GM18907 (cell line): ENCODE results near the gene RORC.
"Not testable (repeated sequence)": the region's sequence is repeated elsewhere in the genome, so short reads cannot be mapped to it uniquely, and the experiment has no call there.

Source experiments
- ATAC-seq: cut with Tn5 transposase; IDR thresholded peaks from one replicate; pipeline ENCODE4 v1.9.1; 2021; ENCODE audit warnings: mild to moderate bottlenecking, moderate library complexity; ENCODE audit not compliant: unreplicated experiment

The RORC gene

GRCh38 chr1:151809290-151809984, 22.2 kb downstream of the RORC start:
- ATAC-seq, result no peak

GRCh38 chr1:151807766-151808165, 23.8 kb downstream of the RORC start:
- no peak for ATAC-seq

GRCh38 chr1:151807131-151807530, 24.5 kb downstream of the RORC start:
- no peak for ATAC-seq

DNA sequence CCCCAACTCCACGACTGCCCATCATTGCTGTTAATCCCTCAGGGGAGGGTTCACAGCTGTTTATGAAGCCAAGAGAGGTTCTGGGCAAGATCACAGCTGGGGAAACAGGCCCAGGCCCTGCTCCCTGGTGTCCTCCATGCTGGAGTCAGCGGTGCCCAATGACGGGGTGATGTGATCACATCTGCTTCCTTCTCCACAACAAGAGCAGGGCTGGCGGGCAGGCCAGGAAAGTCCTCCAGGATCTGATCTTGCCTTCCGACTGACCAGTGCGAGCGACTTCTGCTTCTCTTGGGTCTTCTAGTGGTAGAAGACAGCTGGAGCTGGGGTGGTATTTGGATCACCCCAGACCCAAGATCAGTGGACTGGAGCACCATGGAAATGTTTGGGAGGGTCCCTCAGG, 25.4 kb downstream of the RORC start:
- no peak for ATAC-seq

DNA sequence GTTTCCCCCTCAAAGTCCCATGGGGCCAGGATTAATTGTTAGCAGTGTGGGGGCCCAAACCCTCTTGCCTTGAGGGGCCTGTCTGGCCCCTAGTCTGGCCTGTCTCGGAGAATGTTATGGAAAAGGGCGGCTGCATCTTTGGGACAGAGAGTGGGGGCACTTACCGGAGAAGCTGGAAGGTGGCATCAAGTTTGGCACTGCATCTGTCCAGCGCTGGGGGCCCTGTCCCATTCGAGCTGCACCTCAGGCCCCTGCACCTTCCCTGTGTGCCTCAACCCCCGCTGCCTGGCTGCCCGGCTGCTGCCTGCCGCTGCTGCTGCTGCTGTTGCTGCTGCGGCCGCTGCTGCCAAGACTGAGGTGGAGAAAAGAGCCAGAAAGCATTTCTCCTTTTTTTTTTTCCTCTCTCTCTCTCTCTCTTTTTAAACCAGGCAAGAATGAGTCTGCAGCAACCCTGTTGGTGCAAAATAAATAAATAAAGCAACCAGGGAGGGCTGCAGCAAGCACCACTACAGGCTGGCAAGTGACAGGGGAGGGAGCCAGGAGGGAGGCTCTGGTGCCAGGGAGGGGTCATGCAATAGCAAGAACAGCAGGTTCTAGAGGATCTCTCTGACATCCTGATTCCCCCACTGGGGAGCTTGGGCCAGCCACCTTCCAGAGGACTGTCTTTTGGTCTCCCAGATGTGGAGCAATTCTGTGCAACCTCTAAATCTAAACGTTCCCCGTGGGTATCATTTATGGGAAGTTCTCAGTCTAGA, 26.4 kb downstream of the RORC start, which contains the start of gene LINGO4:
TSS of gene LINGO4 (minus strand) at position 354 of the 755 bp plus-strand sequence. CDS start 2,715 bp downstream, outside the sequence.
- no peak for ATAC-seq

- ATAC-seq, result no peak
Observed at GRCh38 chr1:151803915-151804314, 27.7 kb downstream of the RORC start.

GRCh38 chr1:151803164-151803563, 28.4 kb downstream of the RORC start:
- ATAC-seq, result no peak

GRCh38 chr1:151802372-151802771, 29.2 kb downstream of the RORC start:
- ATAC-seq, result no peak

GRCh38 chr1:151801846-151802245, 29.8 kb downstream of the RORC start:
- no peak for ATAC-seq

DNA sequence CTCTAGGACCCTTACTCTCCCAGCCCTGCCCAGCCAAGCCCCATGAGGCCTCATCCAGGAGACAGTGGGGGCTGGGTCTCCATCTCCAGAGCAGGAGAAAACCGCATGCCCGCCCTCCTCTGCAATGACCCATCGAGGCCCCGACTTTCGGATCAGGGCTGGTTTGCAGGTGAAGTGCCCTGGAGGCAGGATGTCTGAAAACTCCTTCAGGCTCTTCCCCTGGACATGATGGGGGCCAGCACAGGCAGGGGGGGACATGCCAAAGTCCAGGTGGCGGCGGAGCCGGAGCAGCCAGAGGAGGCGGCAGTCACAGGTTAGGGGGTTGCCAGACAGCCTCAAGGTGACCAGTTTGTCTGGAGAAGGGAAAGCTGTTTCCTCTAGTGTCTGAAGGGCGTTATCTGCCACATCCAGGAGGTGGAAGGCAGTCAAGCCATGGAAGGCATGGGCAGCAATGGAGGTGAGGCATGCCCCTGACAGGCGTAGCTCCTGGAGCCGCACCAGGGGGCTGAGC, 30.2 kb downstream of the RORC start:
- ATAC-seq, result no peak

- no peak for ATAC-seq
Observed at GRCh38 chr1:151800830-151801229, 30.8 kb downstream of the RORC start.

DNA sequence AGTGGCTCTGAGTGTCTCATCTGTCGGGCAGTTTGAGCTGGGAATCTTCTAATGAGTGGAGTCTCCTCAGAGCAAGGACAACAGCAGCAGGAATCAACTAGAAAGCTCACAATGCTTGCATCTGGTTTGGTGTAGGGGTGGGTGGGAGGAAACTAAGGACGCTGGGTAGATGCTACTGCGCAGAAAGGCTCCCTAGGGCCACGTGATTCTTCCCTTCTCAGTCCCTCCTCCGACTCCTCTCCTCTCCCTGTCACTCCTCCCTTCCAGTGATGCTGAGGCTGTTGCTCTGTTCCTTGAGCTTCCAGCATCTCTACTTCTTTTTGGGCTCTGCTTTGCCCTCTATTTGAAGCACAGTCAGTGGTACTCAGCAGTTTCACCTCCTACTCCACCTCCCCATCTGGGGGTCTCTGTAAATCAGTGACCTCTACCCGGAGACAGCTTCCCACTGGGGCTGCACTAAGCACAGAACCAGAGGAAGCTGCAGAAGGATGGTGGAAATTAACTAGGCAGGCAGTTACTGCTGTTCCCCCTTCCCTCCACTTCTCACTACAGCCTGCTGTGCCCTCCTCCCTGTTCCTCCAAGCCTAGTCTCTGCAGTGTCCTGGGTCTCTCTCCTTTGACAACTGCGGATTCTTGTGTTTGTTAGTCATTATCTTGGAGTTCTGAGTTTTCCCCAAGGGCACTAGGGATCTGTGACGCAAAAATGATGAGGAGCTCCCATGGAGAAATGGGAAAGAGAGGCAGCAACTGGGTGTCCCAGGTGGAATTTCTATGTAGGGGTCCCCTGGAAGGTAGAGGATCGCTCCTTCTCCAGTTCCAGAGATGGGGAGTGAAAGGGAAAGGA, 32.2 kb downstream of the RORC start:
- no peak for ATAC-seq

- no peak for ATAC-seq
Observed at GRCh38 chr1:151798571-151798970, 33.0 kb downstream of the RORC start.

DNA sequence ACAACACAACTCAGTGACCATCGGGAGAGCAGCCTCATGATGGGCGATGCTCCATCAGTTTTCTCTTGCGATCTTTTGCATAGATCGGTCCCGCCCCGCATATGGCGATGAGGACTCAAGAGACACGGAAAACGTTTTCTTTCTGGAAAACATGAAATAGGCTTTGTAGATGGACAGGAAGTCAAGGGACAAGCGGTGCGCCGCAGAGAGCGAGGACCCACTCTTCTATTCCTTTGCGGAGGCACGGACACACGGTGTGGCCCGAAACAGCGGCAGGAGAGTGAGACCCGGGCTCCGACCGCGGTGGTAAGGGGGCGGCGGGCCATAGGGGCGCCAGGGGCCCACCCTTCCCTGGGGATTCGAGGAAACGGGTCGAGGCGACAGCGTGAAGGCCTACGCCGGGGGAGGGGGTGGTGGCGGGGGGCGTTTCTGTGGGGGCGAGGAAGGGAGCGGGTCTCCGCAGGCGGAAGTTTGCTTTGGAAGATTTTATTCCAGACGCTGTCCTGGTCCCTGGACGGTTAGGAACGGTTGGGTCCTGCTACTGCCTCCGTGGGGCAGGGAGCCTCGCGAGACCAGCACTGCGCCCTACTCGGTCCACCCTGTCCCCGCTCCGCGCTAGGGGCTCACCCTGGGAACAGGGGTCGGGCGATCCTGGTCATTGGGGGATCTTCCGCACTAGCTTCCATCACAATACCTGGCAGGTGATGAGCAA, 40.5 kb downstream of the RORC start:
- peak; percentile 7 for ATAC-seq

- ATAC-seq, result peak; percentile 94
Observed at GRCh38 chr1:151790071-151790939, 41.3 kb downstream of the RORC start, which contains the start of gene TDRKH. Gene TDRKH, minus strand, starts transcription at chr1:151790500. Its CDS starts 7,478 bp downstream, at chr1:151783022.

DNA sequence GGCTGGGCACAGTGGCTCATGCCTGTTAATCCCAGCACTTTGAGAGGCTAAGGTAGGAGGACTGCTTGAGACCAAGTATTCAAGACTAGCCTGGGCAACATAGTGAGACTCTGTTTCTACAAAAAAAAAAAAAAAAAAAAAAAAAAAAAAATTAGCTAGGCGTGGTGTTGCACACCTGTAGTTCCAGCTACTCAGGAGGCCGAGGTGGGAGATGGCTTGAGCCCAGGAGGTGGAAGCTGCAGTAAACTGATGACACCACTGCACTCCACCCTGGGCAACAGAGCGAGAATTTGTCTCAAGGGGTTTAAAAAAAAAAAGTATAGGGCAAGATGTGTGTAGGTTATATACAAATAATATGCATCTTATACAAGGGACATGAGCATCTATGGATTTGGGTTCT, 43.9 kb downstream of the RORC start:
- no peak for ATAC-seq

DNA sequence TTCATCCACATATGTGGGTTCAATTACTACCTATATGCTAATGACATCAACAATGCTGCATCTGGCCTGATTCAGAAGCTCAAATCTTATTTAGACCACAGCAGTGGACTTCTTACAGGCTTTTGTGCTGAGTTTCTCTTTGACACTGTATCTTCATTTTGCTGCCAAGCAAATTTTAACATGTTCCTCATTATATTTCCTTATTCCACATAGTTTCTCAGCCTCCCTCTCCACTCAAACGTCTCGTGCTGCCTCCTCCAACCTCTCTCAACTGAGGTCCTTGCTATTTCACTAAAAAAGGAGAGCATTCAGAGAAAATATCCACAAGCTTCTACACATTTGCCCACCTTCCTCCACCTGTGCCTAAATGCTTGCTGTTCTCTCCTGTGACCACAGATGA, 47.8 kb downstream of the RORC start:
- ATAC-seq, result no peak

- no peak for ATAC-seq
Observed at GRCh38 chr1:151782741-151783140, 48.9 kb downstream of the RORC start.

- ATAC-seq, result not testable (repeated sequence)
Observed at GRCh38 chr1:151782026-151782425, 49.6 kb downstream of the RORC start.
